Neural progenitor cell (in vitro differentiated cells): ENCODE results near the gene KCTD16. TPM values are rescaled to one million over a fixed set of nuclear protein-coding genes. Genes with fewer than 3 reads are reported as not detected.

Experiments
- DNase-seq: peaks from one replicate; pipeline ENCODE4 v3.0.0-alpha.2; 2016; ENCODE audit warnings: low spot score
- H2AFZ ChIP-seq: fragments of 200-600 bp; sonication (generic); replicated peaks from 2 replicates; pipeline ENCODE4 v1.6.1; 2016; ENCODE audit warnings: antibody characterized with exemption
- H3F3A ChIP-seq: fragments of 200-600 bp; sonication (generic); 2 replicates; pipeline ENCODE4 v1.6.1; 2016; ENCODE audit warnings: antibody characterized with exemption, low read depth
- H3K27ac ChIP-seq: fragments of 200-600 bp; sonication (generic); 2 replicates; pipeline ENCODE4 v1.5.1; 2016; ENCODE audit warnings: mild to moderate bottlenecking
- H3K27me3 ChIP-seq: fragments of 200-600 bp; sonication (generic); 2 replicates; pipeline ENCODE4 v1.6.1; 2016; ENCODE audit warnings: mild to moderate bottlenecking, moderate library complexity
- H3K36me3 ChIP-seq: fragments of 200-600 bp; sonication (generic); 2 replicates; pipeline ENCODE4 v1.5.1; 2016
- H3K4me1 ChIP-seq: fragments of 200-600 bp; sonication (generic); 2 replicates; pipeline ENCODE4 v1.6.1; 2016; ENCODE audit warnings: mixed run types
- H3K4me2 ChIP-seq: fragments of 200-600 bp; sonication (generic); 2 replicates; pipeline ENCODE4 v1.6.1; 2016
- H3K4me3 ChIP-seq: fragments of 200-600 bp; sonication (generic); 2 replicates; pipeline ENCODE4 v1.5.1; 2016
- H3K79me2 ChIP-seq: fragments of 200-600 bp; sonication (generic); 2 replicates; pipeline ENCODE4 v1.6.1; 2016; ENCODE audit warnings: low read depth
- H3K9ac ChIP-seq: fragments of 200-600 bp; sonication (generic); 2 replicates; pipeline ENCODE4 v1.6.1; 2016
- H3K9me3 ChIP-seq: fragments of 200-600 bp; sonication (generic); 2 replicates; pipeline ENCODE4 v1.5.1; 2016; ENCODE audit warnings: low read depth
- H4K20me1 ChIP-seq: fragments of 200-600 bp; sonication (generic); 2 replicates; pipeline ENCODE4 v1.6.1; 2016; ENCODE audit warnings: low read depth
- H3K27ac Mint-ChIP-seq: 3 replicates; pipeline ENCODE4 v1.8.0; 2021; ENCODE audit warnings: mixed read lengths
- H3K27me3 Mint-ChIP-seq: 2 replicates; pipeline ENCODE4 v1.8.0; 2022; ENCODE audit warnings: low read depth, mild to moderate bottlenecking, inconsistent platforms, moderate library complexity, mixed read lengths; ENCODE audit not compliant: insufficient read depth
- H3K36me3 Mint-ChIP-seq: 3 replicates; pipeline ENCODE4 v1.8.0; 2021; ENCODE audit warnings: mixed read lengths
- H3K4me1 Mint-ChIP-seq: 3 replicates; pipeline ENCODE4 v1.8.0; 2021; ENCODE audit warnings: mixed read lengths
- H3K4me3 Mint-ChIP-seq: 3 replicates; pipeline ENCODE4 v1.8.0; 2021; ENCODE audit warnings: mild to moderate bottlenecking, moderate library complexity, mixed read lengths
- H3K9me3 Mint-ChIP-seq: 3 replicates; pipeline ENCODE4 v1.8.0; 2020; ENCODE audit warnings: mixed read lengths
- CTCF ChIP-seq: fragments of 200-600 bp; sonication (generic); IDR thresholded peaks from 2 replicates; pipeline ENCODE4 v1.5.1; 2017; ENCODE audit warnings: antibody characterized with exemption, mild to moderate bottlenecking
- EZH2 ChIP-seq: fragments of 200-600 bp; sonication (generic); IDR thresholded peaks from 2 replicates; pipeline ENCODE4 v1.6.1; 2017; ENCODE audit warnings: antibody characterized with exemption, mild to moderate bottlenecking, moderate library complexity
- EZH2phosphoT487 ChIP-seq: fragments of 200-600 bp; sonication (generic); IDR thresholded peaks from 2 replicates; pipeline ENCODE4 v1.6.1; 2017; ENCODE audit warnings: antibody characterized with exemption
- total RNA-seq: library from RNA; depleted of rRNA; stranded (reverse); fragments of >200 nt; gene quantifications from 2 replicates; pipeline ENCODE4 v1.2.3, GENCODE V29; 2015; ENCODE audit warnings: low replicate concordance

The KCTD16 gene
- total RNA-seq, 1 donor from 2014 or later, result 1.6 TPM

GRCh38 chr5:144313147-144313726, 142.6 kb downstream of the KCTD16 start:
- H3K36me3 Mint-ChIP-seq, result no peaks in the 10 kb centered on the region
- H3K4me1 Mint-ChIP-seq, result peaks cover 5% of the 10 kb centered on the region

GRCh38 chr5:144315026-144315425, 144.4 kb downstream of the KCTD16 start:
- H4K20me1 ChIP-seq, result no peaks in the 10 kb centered on the region
- no peaks in the 10 kb centered on the region for H3K36me3 ChIP-seq
- H3K9me3 ChIP-seq, result no peaks in the 10 kb centered on the region
- no peak overlapping the region for H3K4me2 ChIP-seq
- H3K4me1 ChIP-seq, result no peaks in the 10 kb centered on the region
- no peak overlapping the region for H2AFZ ChIP-seq
- no peak overlapping the region for H3K4me3 Mint-ChIP-seq
- H3K9ac ChIP-seq, result no peak overlapping the region
- no peaks in the 10 kb centered on the region for H3K36me3 Mint-ChIP-seq
- no peak for DNase-seq
- peaks cover 8% of the 10 kb centered on the region for H3K4me1 Mint-ChIP-seq
- no peak overlapping the region for H3K4me3 ChIP-seq
- no peaks in the 10 kb centered on the region for H3K79me2 ChIP-seq
- no peak overlapping the region for H3K27ac Mint-ChIP-seq
- no peak overlapping the region for H3K27ac ChIP-seq
- H3F3A ChIP-seq, result no peaks in the 10 kb centered on the region
- H3K27me3 Mint-ChIP-seq, result peaks cover 2% of the 10 kb centered on the region
- H3K27me3 ChIP-seq, result no peaks in the 10 kb centered on the region
- no peak for TF ChIP-seq EZH2phosphoT487
- no peak for TF ChIP-seq CTCF
- no peak for TF ChIP-seq EZH2
- H3K9me3 Mint-ChIP-seq, result no peaks in the 10 kb centered on the region

More at GRCh38 chr5:144313147-144313726, 142.6 kb downstream of the KCTD16 start:
- H3K27ac ChIP-seq, result no peak overlapping the region
- H2AFZ ChIP-seq, result no peak overlapping the region
- no peak overlapping the region for H3K4me2 ChIP-seq
- Mint-ChIP-seq H3K27ac (no peak overlapping the region), H3K4me3 (no peak overlapping the region), H3K9me3 (no peaks in the 10 kb centered on the region), H3K27me3 (peaks cover 2% of the 10 kb centered on the region)
- H3K4me3 ChIP-seq, result no peak overlapping the region
- no peaks in the 10 kb centered on the region for H3F3A ChIP-seq
- DNase-seq, result no peak
- no peaks in the 10 kb centered on the region for H3K4me1 ChIP-seq
- H3K79me2 ChIP-seq, result no peaks in the 10 kb centered on the region
- H3K27me3 ChIP-seq, result no peaks in the 10 kb centered on the region
- no peak overlapping the region for H3K9ac ChIP-seq
- TF ChIP-seq CTCF, result no peak
- no peak for TF ChIP-seq EZH2phosphoT487
- TF ChIP-seq EZH2, result no peak
- no peaks in the 10 kb centered on the region for H3K9me3 ChIP-seq
- H3K36me3 ChIP-seq, result no peaks in the 10 kb centered on the region
- H4K20me1 ChIP-seq, result no peaks in the 10 kb centered on the region

GRCh38 chr5:144315994-144316634, 145.4 kb downstream of the KCTD16 start:
- no peaks in the 10 kb centered on the region for H3K9me3 ChIP-seq
- H3K9ac ChIP-seq, result no peak overlapping the region
- no peaks in the 10 kb centered on the region for H4K20me1 ChIP-seq
- Mint-ChIP-seq H3K4me3 (no peak overlapping the region), H3K4me1 (peaks cover 8% of the 10 kb centered on the region), H3K9me3 (no peaks in the 10 kb centered on the region), H3K27ac (no peak overlapping the region), H3K36me3 (no peaks in the 10 kb centered on the region), H3K27me3 (peaks cover 2% of the 10 kb centered on the region)
- no peaks in the 10 kb centered on the region for H3K79me2 ChIP-seq
- H3K4me2 ChIP-seq, result no peak overlapping the region
- H3K4me1 ChIP-seq, result no peaks in the 10 kb centered on the region
- no peak overlapping the region for H3K27ac ChIP-seq
- no peaks in the 10 kb centered on the region for H3F3A ChIP-seq
- H3K4me3 ChIP-seq, result no peak overlapping the region
- DNase-seq, result no peak
- no peaks in the 10 kb centered on the region for H3K36me3 ChIP-seq
- TF ChIP-seq EZH2 (no peak), CTCF (no peak), EZH2phosphoT487 (no peak)
- no peaks in the 10 kb centered on the region for H3K27me3 ChIP-seq
- no peak overlapping the region for H2AFZ ChIP-seq
